ENCODE measurements around the gene ATP5PB.

- TF ChIP-seq ZFP3 (CRISPR knock-in tag; IDR thresholded peaks at IDR 0.05) (no peak), ISL1 (CRISPR knock-in tag; IDR thresholded peaks at IDR 0.05) (no peak), ARNTL (CRISPR knock-in tag; IDR thresholded peaks at IDR 0.05; ENCODE audit: borderline replicate concordance, low read depth) (no peak)
- TF ChIP-seq, protein P1, sequence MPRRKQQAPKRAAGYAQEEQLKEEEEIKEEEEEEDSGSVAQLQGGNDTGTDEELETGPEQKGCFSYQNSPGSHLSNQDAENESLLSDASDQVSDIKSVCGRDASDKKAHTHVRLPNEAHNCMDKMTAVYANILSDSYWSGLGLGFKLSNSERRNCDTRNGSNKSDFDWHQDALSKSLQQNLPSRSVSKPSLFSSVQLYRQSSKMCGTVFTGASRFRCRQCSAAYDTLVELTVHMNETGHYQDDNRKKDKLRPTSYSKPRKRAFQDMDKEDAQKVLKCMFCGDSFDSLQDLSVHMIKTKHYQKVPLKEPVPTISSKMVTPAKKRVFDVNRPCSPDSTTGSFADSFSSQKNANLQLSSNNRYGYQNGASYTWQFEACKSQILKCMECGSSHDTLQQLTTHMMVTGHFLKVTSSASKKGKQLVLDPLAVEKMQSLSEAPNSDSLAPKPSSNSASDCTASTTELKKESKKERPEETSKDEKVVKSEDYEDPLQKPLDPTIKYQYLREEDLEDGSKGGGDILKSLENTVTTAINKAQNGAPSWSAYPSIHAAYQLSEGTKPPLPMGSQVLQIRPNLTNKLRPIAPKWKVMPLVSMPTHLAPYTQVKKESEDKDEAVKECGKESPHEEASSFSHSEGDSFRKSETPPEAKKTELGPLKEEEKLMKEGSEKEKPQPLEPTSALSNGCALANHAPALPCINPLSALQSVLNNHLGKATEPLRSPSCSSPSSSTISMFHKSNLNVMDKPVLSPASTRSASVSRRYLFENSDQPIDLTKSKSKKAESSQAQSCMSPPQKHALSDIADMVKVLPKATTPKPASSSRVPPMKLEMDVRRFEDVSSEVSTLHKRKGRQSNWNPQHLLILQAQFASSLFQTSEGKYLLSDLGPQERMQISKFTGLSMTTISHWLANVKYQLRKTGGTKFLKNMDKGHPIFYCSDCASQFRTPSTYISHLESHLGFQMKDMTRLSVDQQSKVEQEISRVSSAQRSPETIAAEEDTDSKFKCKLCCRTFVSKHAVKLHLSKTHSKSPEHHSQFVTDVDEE (CRISPR knock-in tag; IDR thresholded peaks at IDR 0.05): no peak
These were observed 33.9 kb downstream of the ATP5PB start for GRCh38 chr1:111483166-111483565.
